SK-MEL-5 (cell line): ENCODE data around the gene SF3B4. TPM values are rescaled to one million over a fixed set of nuclear protein-coding genes. Genes with fewer than 3 reads are reported as not detected.

Source experiments
- DNase-seq: peaks from one replicate; pipeline ENCODE4 v3.0.0-alpha.2; 2016; ENCODE audit warnings: low read depth, low spot score
- in situ Hi-C: cut with HindIII; loops from 2 replicates; pipeline ENCODE4 v1.10.0; 2016; ENCODE audit warnings: low sequenced_read_pairs, high pct_unique_total_duplicates, low pct_unique_long_range_greater_than_20kb
- total RNA-seq: library from RNA; depleted of rRNA; stranded (reverse); fragments of >200 nt; shearing (Covaris generic); gene quantifications from 2 replicates; pipeline ENCODE4 v1.2.3, GENCODE V29; 2014; rRNA removed

SF3B4 gene
- total RNA-seq, 1 experiment from 2014 or later = 15.4 TPM

DNA sequence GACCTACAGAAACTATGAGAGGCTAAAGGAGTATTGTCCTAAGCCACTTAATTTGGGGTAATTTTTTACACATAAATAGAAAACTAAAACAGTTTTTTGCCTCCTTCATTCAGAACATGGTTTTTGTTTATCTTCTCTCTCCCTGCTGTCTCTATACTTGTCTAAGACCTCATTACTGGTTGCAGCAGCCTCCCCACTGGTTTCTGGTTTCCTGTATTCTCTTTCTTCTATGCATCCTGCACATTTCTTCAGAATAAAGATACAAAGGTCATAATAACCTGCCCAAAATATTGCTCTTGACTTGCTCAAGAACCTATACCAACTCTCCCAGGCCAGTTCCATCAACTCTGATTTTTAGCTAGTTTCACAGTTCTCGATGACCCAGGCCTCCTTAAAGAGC, 48.0 kb downstream of the SF3B4 start:
- no peak for DNase-seq
- in situ Hi-C loops = no loop called here

DNA sequence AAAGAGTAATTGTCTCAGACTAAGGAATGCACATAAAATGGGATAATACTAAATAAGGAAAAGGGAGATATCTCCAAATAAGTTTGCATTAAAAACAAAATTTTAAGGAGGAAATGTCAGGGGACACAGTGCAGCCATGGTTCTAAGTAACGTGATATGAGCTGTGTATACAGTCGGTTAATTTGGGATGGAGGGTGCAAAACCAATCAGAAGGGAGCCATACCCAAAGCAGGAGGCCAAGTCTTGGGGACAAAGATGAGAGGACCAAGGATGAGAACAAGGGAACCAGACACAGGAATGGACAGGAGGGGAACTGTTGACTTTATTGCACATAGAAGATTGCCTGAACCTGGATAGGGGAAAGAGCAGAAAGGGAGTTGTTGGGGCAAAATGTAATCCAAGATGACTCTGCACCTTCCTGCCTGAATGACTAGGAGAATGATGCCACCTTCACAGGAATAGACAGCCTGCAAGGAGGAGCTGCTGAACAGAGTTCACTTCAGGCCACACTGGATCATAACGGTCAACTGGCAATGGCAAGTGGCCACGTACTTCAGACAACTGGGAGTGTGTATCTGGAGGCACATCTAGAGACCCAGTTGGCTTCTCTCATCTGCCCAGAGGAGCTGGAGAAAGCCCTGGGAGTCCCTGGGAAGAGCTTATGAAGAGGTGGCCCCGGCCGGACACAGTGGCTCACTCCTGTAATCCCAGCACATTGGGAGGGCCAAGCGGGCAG, 50.2 kb downstream of the SF3B4 start:
- DNase-seq = no peak
- in situ Hi-C loops = no loop called here

Other genes with a start within 250 kb of the SF3B4 start
- gene FCGR1A, start 145.1 kb downstream of the SF3B4 start, total RNA-seq = not detected in 2 replicates
- gene BOLA1, start 28.2 kb downstream of the SF3B4 start, total RNA-seq = 18.5 and 21.1 TPM in 2 replicates
- gene SV2A, start 10.0 kb downstream of the SF3B4 start, total RNA-seq = 19.4 and 22.3 TPM in 2 replicates
- 1.6 TPM in 2 replicates for gene MTMR11, start 9.1 kb upstream of the SF3B4 start, total RNA-seq
- 34.9 and 37.3 TPM in 2 replicates for gene OTUD7B, start 82.9 kb upstream of the SF3B4 start, total RNA-seq
- 56.1 and 59.3 TPM in 2 replicates for gene VPS45, start 140.0 kb upstream of the SF3B4 start, total RNA-seq
- 22.9 and 23.2 TPM in 2 replicates for gene PLEKHO1, start 222.1 kb upstream of the SF3B4 start, total RNA-seq